ENCODE measurements around the gene GPR17. TPM values are rescaled to one million over a fixed set of nuclear protein-coding genes. Genes with fewer than 3 reads are reported as not detected.

The GPR17 gene
- under 1 TPM in 1 of 2 donors, not detected in 1; 0.31 TPM for total RNA-seq
- long read RNA-seq, partial matches to known transcripts, result 1 of 1 reads
- long read RNA-seq, other reads (novel, unspliced or antisense), result 0 of 1 reads

- intact Hi-C loops (cut with DNase I, micrococcal nuclease), result no loop called here
- DNase-seq (no peak), ATAC-seq (peak; percentile 55)
Observed at GRCh38 chr2:127645395-127646291, at the start of gene GPR17. Gene GPR17 (plus strand): TSS chr2:127646153. CDS start chr2:127650736, 4,583 bp downstream.

- DNase-seq (no peak), ATAC-seq (no peak)
- intact Hi-C loops (cut with DNase I, micrococcal nuclease), result no loop called here
Observed at GRCh38 chr2:127596311-127597045, 49.5 kb upstream of the GPR17 start.

GRCh38 chr2:127597046-127597983 lies 48.6 kb upstream of the GPR17 start:
- ATAC-seq, result no peak
- no peak for DNase-seq
- intact Hi-C loops (cut with DNase I, micrococcal nuclease), result no loop called here

GRCh38 chr2:127597984-127598380 lies 48.0 kb upstream of the GPR17 start:
- no peak for DNase-seq
- intact Hi-C loops (cut with DNase I, micrococcal nuclease), result no loop called here
- ATAC-seq, result no peak

- intact Hi-C loops (cut with DNase I, micrococcal nuclease), result no loop called here
- ATAC-seq (no peak), DNase-seq (no peak)
Observed at GRCh38 chr2:127598711-127599110, 47.2 kb upstream of the GPR17 start.

GRCh38 chr2:127599211-127599610 lies 46.7 kb upstream of the GPR17 start:
- ATAC-seq (no peak), DNase-seq (no peak)
- intact Hi-C loops (cut with DNase I, micrococcal nuclease), result no loop called here

GRCh38 chr2:127604986-127605385 lies 41.0 kb upstream of the GPR17 start:
- no peak for DNase-seq
- no peak for ATAC-seq
- intact Hi-C loops (cut with DNase I, micrococcal nuclease), result no loop called here

- DNase-seq, result no peak
- intact Hi-C loops (cut with DNase I, micrococcal nuclease), result no loop called here
- ATAC-seq, result no peak
Observed at GRCh38 chr2:127605691-127606263, 40.2 kb upstream of the GPR17 start.

- ATAC-seq (no peak), DNase-seq (no peak)
- intact Hi-C loops (cut with DNase I, micrococcal nuclease), result no loop called here
Observed at GRCh38 chr2:127606625-127607398, 39.1 kb upstream of the GPR17 start.

GRCh38 chr2:127607399-127607908 lies 38.5 kb upstream of the GPR17 start:
- DNase-seq (no peak), ATAC-seq (no peak)
- intact Hi-C loops (cut with DNase I, micrococcal nuclease), result no loop called here

- ATAC-seq (peak; percentile 3), DNase-seq (no peak)
- intact Hi-C loops (cut with DNase I, micrococcal nuclease), result no loop called here
Observed at GRCh38 chr2:127608061-127609030, 37.6 kb upstream of the GPR17 start.

- intact Hi-C loops (cut with DNase I, micrococcal nuclease), result no loop called here
- DNase-seq (no peak), ATAC-seq (no peak)
Observed at GRCh38 chr2:127609031-127609751, 36.8 kb upstream of the GPR17 start.

- intact Hi-C loops (cut with DNase I, micrococcal nuclease), result no loop called here
- peak; percentile 8 for ATAC-seq
- DNase-seq, result no peak
Observed at GRCh38 chr2:127609818-127610217, 36.1 kb upstream of the GPR17 start.

GRCh38 chr2:127610561-127610960 lies 35.4 kb upstream of the GPR17 start:
- no peak for ATAC-seq
- intact Hi-C loops (cut with DNase I, micrococcal nuclease), result no loop called here
- no peak for DNase-seq

GRCh38 chr2:127611076-127611925 lies 34.7 kb upstream of the GPR17 start:
- no peak for ATAC-seq
- intact Hi-C loops (cut with DNase I, micrococcal nuclease), result no loop called here
- DNase-seq, result no peak
